Activated CD4-positive, alpha-beta memory T cell treated with anti-CD3 and anti-CD28 coated beads for 36 hours (primary cell): ENCODE measurements around the gene RPS19BP1. TPM values are rescaled to one million over a fixed set of nuclear protein-coding genes. Genes with fewer than 3 reads are reported as not detected.

Experiments
- CTCF ChIA-PET: fragments of 350-600 bp; sonication (Branson Sonifier 250); formaldehyde crosslinking; loops from one replicate; lab custom pipeline; 2021; ENCODE audit warnings: antibody characterized with exemption, inconsistent platforms; lab: Charles Lee
- POLR2A ChIA-PET: fragments of 350-600 bp; sonication (Branson Sonifier 250); formaldehyde crosslinking; loops from one replicate; lab custom pipeline; 2021; ENCODE audit warnings: antibody characterized with exemption; lab: Charles Lee
- DNase-seq: peaks from one replicate; pipeline ENCODE4 v3.0.0-alpha.2; 2020
- H3K27ac Mint-ChIP-seq: one replicate; pipeline ENCODE4 v1.8.0; 2021; ENCODE audit warnings: mixed read lengths
- H3K27me3 Mint-ChIP-seq: one replicate; pipeline ENCODE4 v1.8.0; 2021; ENCODE audit warnings: mixed read lengths
- H3K36me3 Mint-ChIP-seq: one replicate; pipeline ENCODE4 v1.8.0; 2021; ENCODE audit warnings: mixed read lengths
- H3K4me1 Mint-ChIP-seq: one replicate; pipeline ENCODE4 v1.8.0; 2021; ENCODE audit warnings: low read depth, mixed read lengths
- H3K4me3 Mint-ChIP-seq: one replicate; pipeline ENCODE4 v1.8.0; 2021; ENCODE audit warnings: mild to moderate bottlenecking, mixed read lengths
- H3K9me3 Mint-ChIP-seq: one replicate; pipeline ENCODE4 v1.8.0; 2021; ENCODE audit warnings: mixed read lengths
- intact Hi-C: fragments of 100-400 bp; cut with micrococcal nuclease; formaldehyde crosslinking; loops from one replicate; pipeline ENCODE4 v1.15.1; 2023
- total RNA-seq, 2 experiments: library from RNA; stranded (reverse); gene quantifications; one replicate each; pipeline ENCODE4 v1.2.3, GENCODE V29; 2021

Gene RPS19BP1
- total RNA-seq, 2 experiments from 2014 or later = 65.2 to 67.5 TPM

GRCh38 chr22:39534591-39535356, 2.2 kb upstream of the RPS19BP1 start:
- Mint-ChIP-seq H3K36me3 (peaks cover 20% of the 10 kb centered on the region), H3K4me3 (no peak overlapping the region), H3K27me3 (no peaks in the 10 kb centered on the region), H3K4me1 (peaks cover 35% of the 10 kb centered on the region), H3K9me3 (no peaks in the 10 kb centered on the region), H3K27ac (no peak overlapping the region)
- intact Hi-C loops = loop anchor here (5.0 to 10.0 kb wide), 4 partner anchors 362 to 780 kb away; partner anchors contain the start of genes SUN2 and TNRC6B
- ChIA-PET CTCF (interaction anchor here (0.6 to 14.2 kb wide), 54 partner anchors 8 to 902 kb away, joined by 3 to 387 read pairs (median 4); partner anchors contain the start of gene MIEF1), POLR2A (interaction anchor here (0.6 to 1.6 kb wide), 5 partner anchors 15 to 510 kb away, joined by 3 to 7 read pairs (median 4); partner anchors contain the start of gene ATF4)
- DNase-seq = peak; percentile 87

- H3K36me3 Mint-ChIP-seq = peaks cover 27% of the 10 kb centered on the region
- peak overlapping the region; percentile 2 for H3K27ac Mint-ChIP-seq
- peaks cover 42% of the 10 kb centered on the region for H3K4me1 Mint-ChIP-seq
Observed at GRCh38 chr22:39534092-39534506, 1.6 kb upstream of the RPS19BP1 start.

GRCh38 chr22:39530692-39531331, 1.7 kb downstream of the RPS19BP1 start:
- intact Hi-C loops = loop anchor here (5.0 to 10.0 kb wide), 4 partner anchors 359 to 776 kb away; partner anchors contain the start of genes SUN2 and TNRC6B
- POLR2A ChIA-PET = interaction anchor here (0.8 to 4.3 kb wide), 5 partner anchors 8 to 220 kb away, joined by 3 to 43 read pairs (median 5); partner anchors contain the start of gene ATF4
- H3K9me3 Mint-ChIP-seq = no peaks in the 10 kb centered on the region
- peak overlapping the region; percentile 91 for H3K4me3 Mint-ChIP-seq
- peaks cover 71% of the 10 kb centered on the region for H3K4me1 Mint-ChIP-seq
- peaks cover 36% of the 10 kb centered on the region for H3K36me3 Mint-ChIP-seq
- CTCF ChIA-PET = interaction anchor here (0.8 to 14.2 kb wide), 13 partner anchors 11 to 494 kb away, joined by 3 to 387 read pairs (median 7); partner anchors contain the start of genes ATF4, MIEF1 and TAB1
- no peak for DNase-seq
- no peaks in the 10 kb centered on the region for H3K27me3 Mint-ChIP-seq
- H3K27ac Mint-ChIP-seq = peak overlapping the region; percentile 80

More at GRCh38 chr22:39534092-39534506, 1.6 kb upstream of the RPS19BP1 start:
- H3K4me3 Mint-ChIP-seq = no peak overlapping the region
- no peaks in the 10 kb centered on the region for H3K27me3 Mint-ChIP-seq
- ChIA-PET POLR2A (interaction anchor here (0.8 to 1.6 kb wide), 4 partner anchors 14 to 510 kb away, joined by 3 to 7 read pairs (median 5); partner anchors contain the start of gene ATF4), CTCF (interaction anchor here (0.6 to 14.2 kb wide), 48 partner anchors 9 to 902 kb away, joined by 3 to 387 read pairs (median 5); partner anchors contain the start of gene MIEF1)
- intact Hi-C loops = loop anchor here (5.0 to 10.0 kb wide), 4 partner anchors 362 to 779 kb away; partner anchors contain the start of genes SUN2 and TNRC6B
- H3K9me3 Mint-ChIP-seq = no peaks in the 10 kb centered on the region
- no peak for DNase-seq

GRCh38 chr22:39530116-39530515, 2.4 kb downstream of the RPS19BP1 start:
- Mint-ChIP-seq H3K36me3 (peaks cover 42% of the 10 kb centered on the region), H3K4me3 (peak overlapping the region; percentile 1), H3K9me3 (no peaks in the 10 kb centered on the region), H3K27ac (peak overlapping the region; percentile 48), H3K4me1 (peaks cover 78% of the 10 kb centered on the region), H3K27me3 (no peaks in the 10 kb centered on the region)
- DNase-seq = no peak
- CTCF ChIA-PET = interaction anchor here (0.8 to 14.2 kb wide), 16 partner anchors 10 to 1478 kb away, joined by 3 to 387 read pairs (median 6); partner anchors contain the start of genes ATF4, MIEF1 and TAB1
- POLR2A ChIA-PET = interaction anchor here (0.8 to 4.3 kb wide), 7 partner anchors 10 to 219 kb away, joined by 3 to 43 read pairs (median 5); partner anchors contain the start of genes ATF4 and RPL3
- intact Hi-C loops = loop anchor here (5.0 to 10.0 kb wide), 4 partner anchors 358 to 775 kb away; partner anchors contain the start of genes SUN2 and TNRC6B

GRCh38 chr22:39529487-39529851, 3.1 kb downstream of the RPS19BP1 start:
- ChIA-PET CTCF (interaction anchor here (0.7 to 14.2 kb wide), 36 partner anchors 8 to 1477 kb away, joined by 3 to 387 read pairs (median 5); partner anchors contain the start of genes ATF4, GRAP2, MIEF1 and RPL3), POLR2A (interaction anchor here (1.0 to 4.3 kb wide), 8 partner anchors 9 to 218 kb away, joined by 3 to 43 read pairs (median 6); partner anchors contain the start of genes ATF4, MIEF1 and RPL3)
- intact Hi-C loops = loop anchor here (1.0 to 10.0 kb wide), 2 partner anchors 33 to 285 kb away; partner anchors contain the start of gene PDGFB
- no peak for DNase-seq
- Mint-ChIP-seq H3K9me3 (no peaks in the 10 kb centered on the region), H3K27ac (no peak overlapping the region), H3K4me1 (peaks cover 84% of the 10 kb centered on the region), H3K27me3 (no peaks in the 10 kb centered on the region), H3K4me3 (peak overlapping the region; percentile 61), H3K36me3 (peaks cover 49% of the 10 kb centered on the region)

GRCh38 chr22:39528681-39529486, 3.7 kb downstream of the RPS19BP1 start:
- Mint-ChIP-seq H3K9me3 (no peaks in the 10 kb centered on the region), H3K27me3 (no peaks in the 10 kb centered on the region), H3K36me3 (peaks cover 54% of the 10 kb centered on the region), H3K4me1 (peaks cover 79% of the 10 kb centered on the region), H3K27ac (peak overlapping the region; percentile 79), H3K4me3 (peak overlapping the region; percentile 61)
- ChIA-PET CTCF (interaction anchor here (0.6 to 14.2 kb wide), 42 partner anchors 8 to 1476 kb away, joined by 3 to 387 read pairs (median 4); partner anchors contain the start of genes ATF4, GRAP2, MIEF1 and RPL3), POLR2A (interaction anchor here (0.6 to 4.3 kb wide), 9 partner anchors 8 to 1175 kb away, joined by 3 to 43 read pairs (median 5); partner anchors contain the start of genes ATF4, MIEF1 and RPL3)
- intact Hi-C loops = loop anchor here (1.0 to 10.0 kb wide), 2 partner anchors 33 to 284 kb away; partner anchors contain the start of gene PDGFB
- peak; percentile 95 for DNase-seq

GRCh38 chr22:39528080-39528661, 4.4 kb downstream of the RPS19BP1 start:
- CTCF ChIA-PET = interaction anchor here (0.9 to 14.2 kb wide), 22 partner anchors 8 to 819 kb away, joined by 3 to 387 read pairs (median 6); partner anchors contain the start of genes ATF4, GRAP2, MIEF1 and RPL3
- Mint-ChIP-seq H3K4me3 (peak overlapping the region; percentile 61), H3K27me3 (no peaks in the 10 kb centered on the region), H3K27ac (peak overlapping the region; percentile 84), H3K4me1 (peaks cover 81% of the 10 kb centered on the region), H3K36me3 (peaks cover 58% of the 10 kb centered on the region), H3K9me3 (no peaks in the 10 kb centered on the region)
- intact Hi-C loops = loop anchor here (10.0 kb wide), 1 partner anchor 283 kb away; the partner anchor contains the start of gene PDGFB
- POLR2A ChIA-PET = interaction anchor here (0.6 to 4.3 kb wide), 8 partner anchors 8 to 1174 kb away, joined by 3 to 43 read pairs (median 5); partner anchors contain the start of genes ATF4 and RPL3
- DNase-seq = no peak

GRCh38 chr22:39527481-39527961, 5.0 kb downstream of the RPS19BP1 start:
- ChIA-PET POLR2A (interaction anchor here (0.9 to 4.3 kb wide), 3 partner anchors 7 to 213 kb away, joined by 3 to 43 read pairs (median 3); partner anchors contain the start of gene ATF4), CTCF (interaction anchor here (2.0 to 14.2 kb wide), 5 partner anchors 12 to 209 kb away, joined by 13 to 387 read pairs (median 52); partner anchors contain the start of genes MIEF1 and RPL3)
- Mint-ChIP-seq H3K9me3 (no peaks in the 10 kb centered on the region), H3K36me3 (peaks cover 63% of the 10 kb centered on the region), H3K27me3 (no peaks in the 10 kb centered on the region), H3K4me1 (peaks cover 83% of the 10 kb centered on the region), H3K27ac (peak overlapping the region; percentile 84), H3K4me3 (no peak overlapping the region)
- DNase-seq = no peak
- intact Hi-C loops = loop anchor here (10.0 kb wide), 1 partner anchor 283 kb away; the partner anchor contains the start of gene PDGFB

- H3K27me3 Mint-ChIP-seq = no peaks in the 10 kb centered on the region
- CTCF ChIA-PET = interaction anchor here (2.9 to 14.2 kb wide), 3 partner anchors 11 to 33 kb away, joined by 52 to 387 read pairs (median 71); partner anchors contain the start of gene MIEF1
- H3K36me3 Mint-ChIP-seq = peaks cover 66% of the 10 kb centered on the region
- intact Hi-C loops = loop anchor here (10.0 kb wide), 1 partner anchor 282 kb away; the partner anchor contains the start of gene PDGFB
- H3K4me1 Mint-ChIP-seq = peaks cover 87% of the 10 kb centered on the region
- no peak overlapping the region for H3K4me3 Mint-ChIP-seq
- no peaks in the 10 kb centered on the region for H3K9me3 Mint-ChIP-seq
- peak; percentile 59 for DNase-seq
- POLR2A ChIA-PET = interaction anchor here (0.9 kb wide), 1 partner anchor 207 kb away, joined by 3 read pairs; no protein-coding TSS in a partner anchor
- peak overlapping the region; percentile 84 for H3K27ac Mint-ChIP-seq
Observed at GRCh38 chr22:39526736-39527171, 5.8 kb downstream of the RPS19BP1 start.
